GM06990 (cell line): ENCODE data around the gene TMCO4.

Source experiments
- DNase-seq: peaks from one replicate; pipeline ENCODE4 v3.0.0-alpha.2; 2011; ENCODE audit not compliant: insufficient read length; ENCODE audit errors: extremely low read depth
- H3K27me3 ChIP-seq: replicated peaks from 2 replicates; pipeline ENCODE4 v1.6.0; 2011; ENCODE audit warnings: low read length; ENCODE audit not compliant: control insufficient read depth, insufficient read depth
- H3K36me3 ChIP-seq: 2 replicates; pipeline ENCODE4 v1.5.1; 2011; ENCODE audit warnings: low read length; ENCODE audit not compliant: control insufficient read depth, insufficient read depth
- H3K4me3 ChIP-seq: replicated peaks from 2 replicates; pipeline ENCODE4 v1.5.1; 2011; ENCODE audit warnings: low read depth, mild to moderate bottlenecking, control low read depth, low read length
- CTCF ChIP-seq: IDR thresholded peaks from 2 replicates; pipeline ENCODE4 v1.5.1; 2011; ENCODE audit warnings: low read length, control low read depth, mild to moderate bottlenecking, inconsistent platforms; ENCODE audit not compliant: insufficient read depth, poor library complexity, severe bottlenecking

The TMCO4 gene

GRCh38 chr1:19764848-19765247 is 34.9 kb downstream of the TMCO4 start:
- Histone ChIP-seq H3K36me3 (peaks cover 2% of the 10 kb centered on the region), H3K27me3 (no peaks in the 10 kb centered on the region), H3K4me3 (no peak overlapping the region)
- TF ChIP-seq CTCF: no peak
- DNase-seq: no peak

- TF ChIP-seq CTCF: peak; percentile 85
- Histone ChIP-seq H3K27me3 (no peaks in the 10 kb centered on the region), H3K36me3 (no peaks in the 10 kb centered on the region; the same call in 1 of the 2 replicates), H3K4me3 (no peak overlapping the region)
- DNase-seq: no peak
Observed at GRCh38 chr1:19762175-19762779, 37.4 kb downstream of the TMCO4 start.

GRCh38 chr1:19759740-19760089 is 40.0 kb downstream of the TMCO4 start:
- no peak overlapping the region for H3K4me3 ChIP-seq
- no peaks in the 10 kb centered on the region for H3K27me3 ChIP-seq
- no peak for TF ChIP-seq CTCF
- no peak for DNase-seq
- H3K36me3 ChIP-seq: peaks cover 2% of the 10 kb centered on the region; the same call in 1 of the 2 replicates

- no peaks in the 10 kb centered on the region for H3K27me3 ChIP-seq
- H3K4me3 ChIP-seq: no peak overlapping the region
- no peak for TF ChIP-seq CTCF
- no peak for DNase-seq
- H3K36me3 ChIP-seq: peaks cover 3% of the 10 kb centered on the region; the same call in 1 of the 2 replicates
Observed at GRCh38 chr1:19758227-19758830, 41.4 kb downstream of the TMCO4 start.

GRCh38 chr1:19757641-19758040 is 42.1 kb downstream of the TMCO4 start:
- TF ChIP-seq CTCF: no peak
- Histone ChIP-seq H3K36me3 (peaks cover 4% of the 10 kb centered on the region; the same call in 1 of the 2 replicates), H3K4me3 (no peak overlapping the region), H3K27me3 (no peaks in the 10 kb centered on the region)
- DNase-seq: no peak
